HepG2 (cell line): ENCODE measurements around the gene CLEC18A. TPM values are rescaled to one million over a fixed set of nuclear protein-coding genes. Genes with fewer than 3 reads are reported as not detected.

Experiments
- AHDC1 ChIP-seq: sonication (generic); formaldehyde crosslinking; IDR thresholded peaks from 2 replicates; pipeline ENCODE4 v1.5.1; 2020; ENCODE audit warnings: mild to moderate bottlenecking, missing genetic modification reagents, borderline replicate concordance
- BHLHE40 ChIP-seq: IDR thresholded peaks from 2 replicates; pipeline ENCODE4 v1.6.1; 2011; ENCODE audit warnings: low read length, improper control_type of control experiment
- E2F5 ChIP-seq: sonication (generic); formaldehyde crosslinking; conservative IDR thresholded peaks from 2 replicates; pipeline ENCODE4 v1.4.0; 2020; ENCODE audit warnings: missing genetic modification reagents
- ESRRA ChIP-seq: sonication (generic); formaldehyde crosslinking; IDR thresholded peaks from 2 replicates; pipeline ENCODE4 v1.5.1; 2020; ENCODE audit warnings: mild to moderate bottlenecking, low read depth, missing genetic modification reagents
- GFI1 ChIP-seq: sonication (generic); formaldehyde crosslinking; IDR thresholded peaks from 2 replicates; pipeline ENCODE4 v1.5.0; 2020; ENCODE audit warnings: missing genetic modification reagents, mild to moderate bottlenecking, borderline replicate concordance
- GLI4 ChIP-seq: sonication (generic); formaldehyde crosslinking; IDR thresholded peaks from 2 replicates; pipeline ENCODE4 v1.5.1; 2020; ENCODE audit warnings: missing genetic modification reagents, mild to moderate bottlenecking, moderate library complexity, borderline replicate concordance
- RAD21 ChIP-seq: fragments of 450-650 bp; formaldehyde crosslinking; IDR thresholded peaks from 2 replicates; pipeline ENCODE4 v1.5.0; 2020; ENCODE audit warnings: mild to moderate bottlenecking
- TARDBP ChIP-seq: sonication (generic); formaldehyde crosslinking; IDR thresholded peaks from 2 replicates; pipeline ENCODE4 v1.8.0; 2022; ENCODE audit warnings: mild to moderate bottlenecking, missing genetic modification reagents
- ZFP90 ChIP-seq: sonication (generic); formaldehyde crosslinking; IDR thresholded peaks from 2 replicates; pipeline ENCODE4 v1.8.0; 2022; ENCODE audit warnings: missing genetic modification reagents, mild to moderate bottlenecking, inconsistent platforms, borderline replicate concordance
- ZNF547 ChIP-seq: sonication (generic); formaldehyde crosslinking; IDR thresholded peaks from 2 replicates; pipeline ENCODE4 v1.5.1; 2020; ENCODE audit warnings: mild to moderate bottlenecking, missing genetic modification reagents
- ZNF605 ChIP-seq: sonication (generic); formaldehyde crosslinking; IDR thresholded peaks from 2 replicates; pipeline ENCODE4 v1.8.0; 2022; ENCODE audit warnings: mild to moderate bottlenecking, missing genetic modification reagents
- polyA plus RNA-seq, 8 experiments: library from polyadenylated mRNA; depleted of rRNA in 3 of 8; stranded (reverse) in 7 of 8; unstranded in 1 of 8; fragments of >200 nt; fragmentation: Illumina TruSeq in 4 of 8; extraction: Trizol in 4 of 8; gene quantifications; 2 replicates each; pipeline versions ENCODE4 v1.2.1 to v1.2.3, GENCODE V29; 2011 to 2016; ENCODE audit warnings: low read depth in 4 of 8, missing spikeins in 1 of 8, mixed read lengths in 1 of 8; ENCODE audit not compliant: insufficient read depth in 1 of 8
- total RNA-seq, 5 experiments: library from RNA; depleted of rRNA; stranded (reverse); fragments of >200 nt; fragmentation: Illumina TruSeq; extraction: Trizol; gene quantifications; 2 replicates each; pipeline ENCODE4 v1.2.3, GENCODE V29; 2016; ENCODE audit warnings: low read depth in 1 of 5
- TF ChIP-seq, protein P1 (sequence below): IDR thresholded peaks from 2 replicates; pipeline ENCODE4 v1.6.1; 2016; ENCODE audit warnings: low read depth, control low read depth
- TF ChIP-seq, protein P2 (sequence below): sonication (generic); formaldehyde crosslinking; IDR thresholded peaks from 2 replicates; pipeline ENCODE4 v1.4.0; 2020; ENCODE audit warnings: missing genetic modification reagents

The CLEC18A gene
- total and polyA plus RNA-seq, 2 of the 13 experiments (the other 11 are each of a cell fraction or from before 2014, with no cell fraction given), result 0.22 to 0.42 TPM

DNA sequence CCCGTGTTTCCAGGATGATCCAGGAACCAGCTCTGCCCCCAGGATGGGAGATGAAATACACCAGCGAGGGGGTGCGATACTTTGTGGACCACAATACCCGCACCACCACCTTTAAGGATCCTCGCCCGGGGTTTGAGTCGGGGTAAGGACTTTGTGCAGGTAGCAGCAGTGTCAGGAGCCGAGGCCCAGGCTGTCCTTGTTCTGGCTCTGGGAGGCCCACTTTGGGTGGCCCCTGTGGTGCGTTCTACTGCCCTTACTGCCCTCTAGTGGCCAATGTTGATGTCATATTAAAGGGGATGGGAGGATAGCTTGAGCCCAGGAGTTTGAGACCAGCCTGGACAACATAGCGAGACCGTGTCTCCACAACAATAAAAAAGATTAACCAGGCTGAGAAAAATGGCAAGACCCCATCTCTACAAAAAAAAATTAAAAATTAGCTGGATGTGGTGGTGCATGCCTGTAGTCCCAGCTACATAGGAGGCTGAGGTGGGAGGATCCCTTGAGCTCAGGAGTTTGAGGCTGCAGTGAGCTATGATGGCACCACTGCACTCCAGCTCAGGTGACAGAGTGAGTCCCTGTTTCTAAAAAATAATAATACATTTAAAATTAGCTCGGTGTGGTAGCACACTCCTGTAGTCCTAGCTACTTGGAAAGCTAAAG lies 20.9 kb upstream of the CLEC18A start (continued):
- no peak for TF ChIP-seq AHDC1 (CRISPR knock-in tag)
- 0 out of 2 replicates have a peak, but pooled peaks have one; percentile 57 for TF ChIP-seq ZNF605
- peak; percentile 97 for TF ChIP-seq GFI1 (CRISPR knock-in tag)
- peak; percentile 77; the same call in 1 of the 2 replicates for TF ChIP-seq ZNF547 (CRISPR knock-in tag)
- no peak for TF ChIP-seq ESRRA (CRISPR knock-in tag)
- TF ChIP-seq RAD21 (CRISPR knock-in tag), result peak; percentile 92
- no peak for TF ChIP-seq BHLHE40
- TF ChIP-seq, protein P1, sequence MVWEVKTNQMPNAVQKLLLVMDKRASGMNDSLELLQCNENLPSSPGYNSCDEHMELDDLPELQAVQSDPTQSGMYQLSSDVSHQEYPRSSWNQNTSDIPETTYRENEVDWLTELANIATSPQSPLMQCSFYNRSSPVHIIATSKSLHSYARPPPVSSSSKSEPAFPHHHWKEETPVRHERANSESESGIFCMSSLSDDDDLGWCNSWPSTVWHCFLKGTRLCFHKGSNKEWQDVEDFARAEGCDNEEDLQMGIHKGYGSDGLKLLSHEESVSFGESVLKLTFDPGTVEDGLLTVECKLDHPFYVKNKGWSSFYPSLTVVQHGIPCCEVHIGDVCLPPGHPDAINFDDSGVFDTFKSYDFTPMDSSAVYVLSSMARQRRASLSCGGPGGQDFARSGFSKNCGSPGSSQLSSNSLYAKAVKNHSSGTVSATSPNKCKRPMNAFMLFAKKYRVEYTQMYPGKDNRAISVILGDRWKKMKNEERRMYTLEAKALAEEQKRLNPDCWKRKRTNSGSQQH (CRISPR knock-in tag), result no peak
- TF ChIP-seq, protein P2, sequence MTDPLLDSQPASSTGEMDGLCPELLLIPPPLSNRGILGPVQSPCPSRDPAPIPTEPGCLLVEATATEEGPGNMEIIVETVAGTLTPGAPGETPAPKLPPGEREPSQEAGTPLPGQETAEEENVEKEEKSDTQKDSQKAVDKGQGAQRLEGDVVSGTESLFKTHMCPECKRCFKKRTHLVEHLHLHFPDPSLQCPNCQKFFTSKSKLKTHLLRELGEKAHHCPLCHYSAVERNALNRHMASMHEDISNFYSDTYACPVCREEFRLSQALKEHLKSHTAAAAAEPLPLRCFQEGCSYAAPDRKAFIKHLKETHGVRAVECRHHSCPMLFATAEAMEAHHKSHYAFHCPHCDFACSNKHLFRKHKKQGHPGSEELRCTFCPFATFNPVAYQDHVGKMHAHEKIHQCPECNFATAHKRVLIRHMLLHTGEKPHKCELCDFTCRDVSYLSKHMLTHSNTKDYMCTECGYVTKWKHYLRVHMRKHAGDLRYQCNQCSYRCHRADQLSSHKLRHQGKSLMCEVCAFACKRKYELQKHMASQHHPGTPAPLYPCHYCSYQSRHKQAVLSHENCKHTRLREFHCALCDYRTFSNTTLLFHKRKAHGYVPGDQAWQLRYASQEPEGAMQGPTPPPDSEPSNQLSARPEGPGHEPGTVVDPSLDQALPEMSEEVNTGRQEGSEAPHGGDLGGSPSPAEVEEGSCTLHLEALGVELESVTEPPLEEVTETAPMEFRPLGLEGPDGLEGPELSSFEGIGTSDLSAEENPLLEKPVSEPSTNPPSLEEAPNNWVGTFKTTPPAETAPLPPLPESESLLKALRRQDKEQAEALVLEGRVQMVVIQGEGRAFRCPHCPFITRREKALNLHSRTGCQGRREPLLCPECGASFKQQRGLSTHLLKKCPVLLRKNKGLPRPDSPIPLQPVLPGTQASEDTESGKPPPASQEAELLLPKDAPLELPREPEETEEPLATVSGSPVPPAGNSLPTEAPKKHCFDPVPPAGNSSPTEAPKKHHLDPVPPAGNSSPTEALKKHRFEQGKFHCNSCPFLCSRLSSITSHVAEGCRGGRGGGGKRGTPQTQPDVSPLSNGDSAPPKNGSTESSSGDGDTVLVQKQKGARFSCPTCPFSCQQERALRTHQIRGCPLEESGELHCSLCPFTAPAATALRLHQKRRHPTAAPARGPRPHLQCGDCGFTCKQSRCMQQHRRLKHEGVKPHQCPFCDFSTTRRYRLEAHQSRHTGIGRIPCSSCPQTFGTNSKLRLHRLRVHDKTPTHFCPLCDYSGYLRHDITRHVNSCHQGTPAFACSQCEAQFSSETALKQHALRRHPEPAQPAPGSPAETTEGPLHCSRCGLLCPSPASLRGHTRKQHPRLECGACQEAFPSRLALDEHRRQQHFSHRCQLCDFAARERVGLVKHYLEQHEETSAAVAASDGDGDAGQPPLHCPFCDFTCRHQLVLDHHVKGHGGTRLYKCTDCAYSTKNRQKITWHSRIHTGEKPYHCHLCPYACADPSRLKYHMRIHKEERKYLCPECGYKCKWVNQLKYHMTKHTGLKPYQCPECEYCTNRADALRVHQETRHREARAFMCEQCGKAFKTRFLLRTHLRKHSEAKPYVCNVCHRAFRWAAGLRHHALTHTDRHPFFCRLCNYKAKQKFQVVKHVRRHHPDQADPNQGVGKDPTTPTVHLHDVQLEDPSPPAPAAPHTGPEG (CRISPR knock-in tag), result no peak
- TF ChIP-seq TARDBP (CRISPR knock-in tag), result no peak
- TF ChIP-seq GLI4 (CRISPR knock-in tag), result no peak
- TF ChIP-seq E2F5, result no peak
- TF ChIP-seq ZFP90 (CRISPR knock-in tag), result peak; percentile 51; the same call in 1 of the 2 replicates
